CD1c-positive myeloid dendritic cell (primary cell): ENCODE data around the gene FXYD6.

Experiments used
- DNase-seq: peaks from one replicate; pipeline ENCODE4 v3.0.0-alpha.2; 2016; ENCODE audit errors: extremely low spot score

Gene FXYD6

GRCh38 chr11:117849781-117850414 lies 26.6 kb downstream of the FXYD6 start:
- DNase-seq: no peak

GRCh38 chr11:117843666-117844484 lies 32.6 kb downstream of the FXYD6 start:
- peak; percentile 80 for DNase-seq

- DNase-seq: peak; percentile 89
Observed at GRCh38 chr11:117842131-117842941, 34.1 kb downstream of the FXYD6 start.

GRCh38 chr11:117841551-117842031 lies 34.9 kb downstream of the FXYD6 start:
- DNase-seq: no peak

- DNase-seq: peak; percentile 40
Observed at GRCh38 chr11:117840881-117841550, 35.4 kb downstream of the FXYD6 start.

GRCh38 chr11:117839936-117840813 lies 36.3 kb downstream of the FXYD6 start:
- no peak for DNase-seq

- no peak for DNase-seq
Observed at GRCh38 chr11:117839380-117839881, 37.0 kb downstream of the FXYD6 start.

- DNase-seq: no peak
Observed at GRCh38 chr11:117838901-117839300, 37.6 kb downstream of the FXYD6 start.

- DNase-seq: no peak
Observed at GRCh38 chr11:117837791-117838190, 38.7 kb downstream of the FXYD6 start.

- DNase-seq: peak; percentile 7
Observed at GRCh38 chr11:117837070-117837776, 39.2 kb downstream of the FXYD6 start.

- peak; percentile 48 for DNase-seq
Observed at GRCh38 chr11:117836077-117836960, 40.1 kb downstream of the FXYD6 start.

GRCh38 chr11:117835576-117835975 lies 40.9 kb downstream of the FXYD6 start:
- no peak for DNase-seq

- no peak for DNase-seq
Observed at GRCh38 chr11:117834838-117835443, 41.5 kb downstream of the FXYD6 start.

GRCh38 chr11:117834068-117834810 lies 42.2 kb downstream of the FXYD6 start:
- DNase-seq: no peak

GRCh38 chr11:117833401-117833891 lies 43.0 kb downstream of the FXYD6 start:
- no peak for DNase-seq

GRCh38 chr11:117832511-117832910 lies 43.9 kb downstream of the FXYD6 start:
- no peak for DNase-seq

GRCh38 chr11:117831661-117832415 lies 44.6 kb downstream of the FXYD6 start:
- no peak for DNase-seq
